Measurements from ENCODE around the gene PRDM1.

PRDM1 gene

DNA sequence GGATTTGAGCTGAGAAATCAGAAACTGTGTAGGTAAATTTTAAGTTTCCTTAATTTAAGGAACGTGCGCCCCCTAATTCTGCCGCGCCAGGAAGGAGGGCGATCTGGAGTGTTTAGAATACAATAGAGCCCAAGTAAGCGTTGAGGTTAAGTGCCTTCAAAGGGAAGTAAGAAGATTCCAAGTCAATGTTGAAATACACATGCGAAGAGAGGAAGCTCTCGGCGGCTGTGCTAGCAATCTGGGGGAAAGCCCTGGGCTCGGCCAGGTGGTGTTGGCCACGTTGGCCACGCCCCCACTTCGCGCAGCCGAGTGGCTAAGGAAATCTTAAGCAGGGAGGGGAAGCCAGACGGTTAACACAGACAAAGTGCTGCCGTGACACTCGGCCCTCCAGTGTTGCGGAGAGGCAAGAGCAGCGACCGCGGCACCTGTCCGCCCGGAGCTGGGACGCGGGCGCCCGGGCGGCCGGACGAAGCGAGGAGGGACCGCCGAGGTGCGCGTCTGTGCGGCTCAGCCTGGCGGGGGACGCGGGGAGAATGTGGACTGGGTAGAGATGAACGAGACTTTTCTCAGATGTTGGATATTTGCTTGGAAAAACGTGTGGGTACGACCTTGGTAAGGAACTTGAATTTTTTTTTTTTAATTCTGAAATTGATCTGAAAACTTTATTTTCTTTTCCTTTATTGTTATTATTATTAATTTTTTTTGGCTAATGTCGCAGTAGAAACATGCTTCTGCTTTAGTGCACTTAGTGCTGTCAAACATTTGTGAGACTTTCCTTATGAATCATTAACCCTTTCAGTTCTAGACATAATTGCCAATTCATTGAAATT lies at the start of gene PRDM1:
Gene PRDM1 (plus strand): TSS at position 353 of the 830 bp plus-strand sequence. CDS start 218 bp downstream, at position 571.
- no peaks in the 10 kb centered on the region for H3K79me2 ChIP-seq (ENCODE audit: control insufficient read depth, insufficient read depth, low read length, unreplicated experiment)
- H3K27ac ChIP-seq (ENCODE audit: low read depth, low read length) = peak within 1 kb of the TSS; percentile 46; the same call in 1 of the 2 replicates
- H3K4me1 ChIP-seq (ENCODE audit: control insufficient read depth, insufficient read depth, low read length, unreplicated experiment) = peaks cover 47% of the 10 kb centered on the region
- peak within 1 kb of the TSS; percentile 46 for H2AFZ ChIP-seq (ENCODE audit: low read length, unreplicated experiment)
- no peaks in the 10 kb centered on the region for H3K36me3 ChIP-seq (ENCODE audit: insufficient read depth, low read length)
- no peaks in the 10 kb centered on the region for H3K27me3 ChIP-seq (ENCODE audit: insufficient read depth, low read length)
- peak within 1 kb of the TSS; percentile 85 for H3K4me3 ChIP-seq (ENCODE audit: low read depth, low read length)

DNA sequence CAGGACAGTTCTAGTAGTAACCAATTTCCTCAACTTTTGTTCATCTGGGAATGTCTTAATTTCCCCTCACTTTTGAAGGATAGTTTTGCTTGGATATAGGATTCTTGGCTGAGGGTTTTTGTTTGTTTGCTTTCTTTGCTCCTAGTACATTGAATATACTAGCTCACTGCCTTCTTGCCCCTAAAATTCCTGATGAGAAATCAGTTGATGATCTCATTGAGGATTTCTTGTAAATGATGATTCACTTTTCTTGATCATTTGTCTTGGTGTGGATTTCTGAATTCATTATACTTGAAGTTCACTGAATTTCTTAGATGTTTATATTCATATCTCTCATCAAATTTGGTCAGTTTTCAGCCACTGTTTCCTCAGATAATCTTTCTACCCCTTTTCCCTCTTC lies 49.1 kb upstream of the PRDM1 start:
- no peak overlapping the region; the same call in 1 of the 2 replicates for H3K4me3 ChIP-seq (ENCODE audit: low read depth, low read length)
- peaks cover 17% of the 10 kb centered on the region for H3K4me1 ChIP-seq (ENCODE audit: control insufficient read depth, insufficient read depth, low read length, unreplicated experiment)
- no peaks in the 10 kb centered on the region for H3K79me2 ChIP-seq (ENCODE audit: control insufficient read depth, insufficient read depth, low read length, unreplicated experiment)
- peak overlapping the region; percentile 71 for H3K27ac ChIP-seq (ENCODE audit: low read depth, low read length)
- H3K36me3 ChIP-seq (ENCODE audit: insufficient read depth, low read length) = no peaks in the 10 kb centered on the region
- no peaks in the 10 kb centered on the region for H3K27me3 ChIP-seq (ENCODE audit: insufficient read depth, low read length)
- H2AFZ ChIP-seq (ENCODE audit: low read length, unreplicated experiment) = no peak overlapping the region

DNA sequence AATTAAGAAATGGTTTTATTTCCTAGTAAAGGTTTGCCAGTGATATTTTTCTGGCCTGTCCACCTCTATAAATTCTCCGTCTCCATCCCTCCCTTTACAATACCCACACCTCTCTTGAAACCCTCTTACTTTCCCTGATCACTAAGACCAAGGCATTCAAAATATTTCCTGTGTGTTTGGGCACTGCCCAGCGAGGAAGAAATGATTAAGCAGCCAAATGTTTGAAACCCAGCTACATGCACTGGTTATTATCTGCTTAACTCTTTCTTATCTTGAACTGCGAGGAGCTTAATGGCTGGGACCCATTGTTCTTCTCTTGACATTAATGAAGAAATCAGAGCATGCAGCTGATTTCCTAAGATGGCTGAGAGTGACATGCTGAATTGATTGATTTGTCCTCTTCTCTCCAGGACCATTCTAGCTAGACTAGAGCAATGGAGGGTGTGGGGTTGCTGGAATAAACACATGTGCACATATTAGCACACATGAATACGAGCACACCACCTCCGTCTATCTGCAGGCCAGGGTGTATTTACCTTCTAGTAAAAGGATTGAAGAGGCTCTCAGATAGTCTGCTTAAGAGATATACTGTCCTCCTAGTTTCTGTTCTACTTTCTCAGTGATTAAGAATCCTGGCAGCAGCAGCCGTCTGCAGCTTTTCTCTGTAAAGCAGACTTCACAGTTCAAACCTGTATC lies 46.1 kb upstream of the PRDM1 start:
- no peaks in the 10 kb centered on the region for H3K27me3 ChIP-seq (ENCODE audit: insufficient read depth, low read length)
- no peaks in the 10 kb centered on the region for H3K79me2 ChIP-seq (ENCODE audit: control insufficient read depth, insufficient read depth, low read length, unreplicated experiment)
- no peak overlapping the region for H2AFZ ChIP-seq (ENCODE audit: low read length, unreplicated experiment)
- no peaks in the 10 kb centered on the region for H3K36me3 ChIP-seq (ENCODE audit: insufficient read depth, low read length)
- H3K4me1 ChIP-seq (ENCODE audit: control insufficient read depth, insufficient read depth, low read length, unreplicated experiment) = peaks cover 17% of the 10 kb centered on the region
- no peak overlapping the region for H3K27ac ChIP-seq (ENCODE audit: low read depth, low read length)
- no peak overlapping the region for H3K4me3 ChIP-seq (ENCODE audit: low read depth, low read length)

DNA sequence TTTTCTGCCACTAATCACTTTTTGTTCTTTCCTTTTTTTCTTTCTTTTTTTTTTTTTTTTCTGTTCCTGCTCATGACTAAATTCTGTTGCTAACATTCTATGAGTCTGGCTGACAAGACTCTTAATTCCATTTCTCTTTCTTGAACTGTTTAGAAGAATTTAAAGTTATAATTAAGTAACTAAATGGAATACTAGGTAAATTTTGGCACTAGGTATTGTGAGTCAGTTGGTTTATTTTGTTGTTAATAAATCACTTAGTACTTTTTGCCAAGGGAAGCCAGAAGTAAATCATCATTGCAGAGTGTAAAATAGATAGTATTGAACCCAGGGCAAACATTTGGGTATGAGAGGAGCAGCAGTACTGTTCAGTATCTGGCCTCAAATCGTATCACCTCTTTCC lies 42.0 kb upstream of the PRDM1 start:
- no peaks in the 10 kb centered on the region for H3K4me1 ChIP-seq (ENCODE audit: control insufficient read depth, insufficient read depth, low read length, unreplicated experiment)
- no peak overlapping the region for H3K4me3 ChIP-seq (ENCODE audit: low read depth, low read length)
- no peaks in the 10 kb centered on the region for H3K36me3 ChIP-seq (ENCODE audit: insufficient read depth, low read length)
- H3K79me2 ChIP-seq (ENCODE audit: control insufficient read depth, insufficient read depth, low read length, unreplicated experiment) = no peaks in the 10 kb centered on the region
- no peaks in the 10 kb centered on the region for H3K27me3 ChIP-seq (ENCODE audit: insufficient read depth, low read length)
- H2AFZ ChIP-seq (ENCODE audit: low read length, unreplicated experiment) = no peak overlapping the region
- H3K27ac ChIP-seq (ENCODE audit: low read depth, low read length) = no peak overlapping the region

DNA sequence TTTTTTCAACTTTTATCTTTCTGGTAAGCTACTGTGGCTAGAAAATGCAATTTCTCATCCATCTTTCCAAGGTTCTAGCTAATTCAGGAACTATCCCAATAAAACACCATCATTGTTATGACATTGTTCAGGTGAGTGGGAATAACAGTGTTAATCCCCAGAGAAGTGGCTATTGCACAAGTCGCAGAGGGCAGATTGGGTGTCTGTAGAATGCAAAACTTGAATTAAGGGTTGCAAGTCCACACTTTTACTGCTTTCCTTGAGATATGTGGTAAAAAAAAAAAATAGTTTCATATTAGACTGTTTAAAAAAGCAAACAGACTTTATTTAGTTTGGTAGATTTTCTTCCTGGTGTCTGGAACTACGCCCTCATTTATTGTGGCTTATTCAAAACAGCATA lies 41.1 kb upstream of the PRDM1 start:
- Histone ChIP-seq H3K79me2 (ENCODE audit: control insufficient read depth, insufficient read depth, low read length, unreplicated experiment) (no peaks in the 10 kb centered on the region), H3K36me3 (ENCODE audit: insufficient read depth, low read length) (no peaks in the 10 kb centered on the region), H3K27ac (ENCODE audit: low read depth, low read length) (no peak overlapping the region), H2AFZ (ENCODE audit: low read length, unreplicated experiment) (no peak overlapping the region), H3K4me1 (ENCODE audit: control insufficient read depth, insufficient read depth, low read length, unreplicated experiment) (no peaks in the 10 kb centered on the region), H3K4me3 (ENCODE audit: low read depth, low read length) (no peak overlapping the region), H3K27me3 (ENCODE audit: insufficient read depth, low read length) (no peaks in the 10 kb centered on the region)

DNA sequence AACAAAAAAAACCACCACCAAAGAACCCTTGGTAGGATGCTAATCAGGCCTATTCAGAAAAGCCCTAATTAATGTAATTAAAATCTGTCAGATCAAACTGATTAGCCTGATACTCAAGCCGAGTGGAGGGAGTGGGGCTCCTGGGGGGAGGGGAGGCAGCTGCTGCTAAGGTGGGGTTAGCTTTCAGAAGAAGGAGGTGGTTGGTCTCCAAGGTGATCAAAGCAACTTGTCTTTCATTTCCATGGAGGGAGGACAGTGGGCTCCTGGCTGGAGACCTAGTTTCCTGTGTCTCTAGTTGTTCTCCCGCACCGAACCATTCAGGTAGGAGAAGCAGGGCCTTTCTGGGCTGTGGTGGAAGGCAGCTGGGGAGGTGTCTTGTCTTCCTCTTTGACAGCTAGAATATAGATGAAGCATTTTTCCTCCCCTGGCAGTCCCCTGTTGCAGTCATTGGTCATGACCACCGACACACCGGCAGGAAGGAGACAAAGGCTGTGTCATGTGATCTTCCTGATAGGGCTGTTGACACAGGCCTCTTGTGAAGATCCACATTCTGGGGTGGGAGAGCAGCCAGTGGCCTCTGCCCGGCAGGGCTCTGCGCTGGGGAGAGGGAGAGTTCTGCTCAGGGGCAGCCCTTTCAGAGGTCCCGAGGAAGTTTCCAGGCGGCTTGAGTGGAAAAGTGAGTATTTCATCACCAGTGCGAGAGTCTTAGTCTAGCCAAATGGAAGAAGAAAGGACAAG lies 39.9 kb upstream of the PRDM1 start:
- H3K36me3 ChIP-seq (ENCODE audit: insufficient read depth, low read length) = no peaks in the 10 kb centered on the region
- H3K4me3 ChIP-seq (ENCODE audit: low read depth, low read length) = no peak overlapping the region
- H2AFZ ChIP-seq (ENCODE audit: low read length, unreplicated experiment) = no peak overlapping the region
- H3K4me1 ChIP-seq (ENCODE audit: control insufficient read depth, insufficient read depth, low read length, unreplicated experiment) = no peaks in the 10 kb centered on the region
- no peak overlapping the region for H3K27ac ChIP-seq (ENCODE audit: low read depth, low read length)
- no peaks in the 10 kb centered on the region for H3K79me2 ChIP-seq (ENCODE audit: control insufficient read depth, insufficient read depth, low read length, unreplicated experiment)
- H3K27me3 ChIP-seq (ENCODE audit: insufficient read depth, low read length) = no peaks in the 10 kb centered on the region

DNA sequence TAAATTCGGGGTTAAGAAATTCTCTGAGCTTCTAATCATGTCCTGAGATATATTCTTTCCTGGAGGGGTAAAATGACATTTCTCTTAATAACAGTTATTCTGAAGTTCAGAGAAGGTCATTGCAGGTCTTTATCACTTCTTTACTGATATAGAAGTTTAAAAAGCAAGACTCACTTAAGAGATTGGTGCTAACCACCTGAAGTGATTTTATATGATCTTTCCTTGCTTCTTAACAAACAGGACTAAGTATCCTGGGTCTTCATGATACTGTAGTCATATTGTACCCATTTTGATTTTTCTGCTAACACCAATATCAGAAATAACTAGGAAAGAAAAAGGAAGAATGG lies 39.3 kb upstream of the PRDM1 start:
- H3K27ac ChIP-seq (ENCODE audit: low read depth, low read length) = no peak overlapping the region
- H3K79me2 ChIP-seq (ENCODE audit: control insufficient read depth, insufficient read depth, low read length, unreplicated experiment) = no peaks in the 10 kb centered on the region
- no peak overlapping the region for H2AFZ ChIP-seq (ENCODE audit: low read length, unreplicated experiment)
- no peaks in the 10 kb centered on the region for H3K4me1 ChIP-seq (ENCODE audit: control insufficient read depth, insufficient read depth, low read length, unreplicated experiment)
- no peak overlapping the region for H3K4me3 ChIP-seq (ENCODE audit: low read depth, low read length)
- no peaks in the 10 kb centered on the region for H3K36me3 ChIP-seq (ENCODE audit: insufficient read depth, low read length)
- H3K27me3 ChIP-seq (ENCODE audit: insufficient read depth, low read length) = no peaks in the 10 kb centered on the region

DNA sequence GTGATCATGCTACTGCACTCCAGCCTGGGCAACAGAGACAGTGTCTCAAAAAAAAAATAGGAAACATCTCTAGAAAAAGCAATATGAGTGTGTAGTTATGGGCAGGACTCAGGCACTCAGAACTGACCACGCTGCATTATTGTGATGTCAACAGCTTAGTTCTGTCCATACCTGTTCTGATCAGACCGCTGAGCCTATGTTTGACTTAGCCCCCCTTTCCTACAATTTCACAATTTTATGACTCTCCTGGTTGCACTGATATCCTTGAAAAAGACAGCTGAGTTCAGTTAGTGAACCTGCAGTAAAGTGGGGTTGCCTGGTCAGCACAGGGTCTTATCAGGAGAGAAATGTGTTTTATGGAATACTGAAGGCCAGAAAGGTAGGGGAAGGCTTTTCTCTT lies 37.8 kb upstream of the PRDM1 start:
- no peak overlapping the region for H3K27ac ChIP-seq (ENCODE audit: low read depth, low read length)
- H3K36me3 ChIP-seq (ENCODE audit: insufficient read depth, low read length) = no peaks in the 10 kb centered on the region
- H3K4me1 ChIP-seq (ENCODE audit: control insufficient read depth, insufficient read depth, low read length, unreplicated experiment) = no peaks in the 10 kb centered on the region
- H3K79me2 ChIP-seq (ENCODE audit: control insufficient read depth, insufficient read depth, low read length, unreplicated experiment) = no peaks in the 10 kb centered on the region
- no peak overlapping the region for H3K4me3 ChIP-seq (ENCODE audit: low read depth, low read length)
- H3K27me3 ChIP-seq (ENCODE audit: insufficient read depth, low read length) = no peaks in the 10 kb centered on the region
- no peak overlapping the region for H2AFZ ChIP-seq (ENCODE audit: low read length, unreplicated experiment)

DNA sequence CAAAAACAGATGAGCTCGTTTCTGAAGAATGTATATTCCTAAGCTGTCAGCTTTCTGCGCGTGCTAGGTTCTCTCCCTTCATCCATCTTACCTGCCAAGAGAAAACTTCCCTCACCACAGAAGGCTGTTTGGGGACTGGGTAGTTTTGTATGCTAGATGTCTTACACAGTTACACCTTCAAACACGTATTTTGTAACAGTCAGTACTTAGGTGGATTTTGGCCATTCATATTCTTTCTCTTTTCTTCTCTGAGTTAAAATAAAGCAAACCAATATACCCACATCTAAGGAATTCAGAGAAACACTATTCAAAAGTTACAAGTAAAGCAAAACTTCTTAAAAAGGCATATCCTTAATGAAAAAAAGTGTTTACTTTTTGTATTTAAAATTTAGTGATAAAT lies 35.6 kb upstream of the PRDM1 start:
- H3K27ac ChIP-seq (ENCODE audit: low read depth, low read length) = no peak overlapping the region
- no peaks in the 10 kb centered on the region for H3K27me3 ChIP-seq (ENCODE audit: insufficient read depth, low read length)
- no peaks in the 10 kb centered on the region for H3K4me1 ChIP-seq (ENCODE audit: control insufficient read depth, insufficient read depth, low read length, unreplicated experiment)
- no peaks in the 10 kb centered on the region for H3K36me3 ChIP-seq (ENCODE audit: insufficient read depth, low read length)
- no peak overlapping the region for H3K4me3 ChIP-seq (ENCODE audit: low read depth, low read length)
- no peaks in the 10 kb centered on the region for H3K79me2 ChIP-seq (ENCODE audit: control insufficient read depth, insufficient read depth, low read length, unreplicated experiment)
- no peak overlapping the region for H2AFZ ChIP-seq (ENCODE audit: low read length, unreplicated experiment)

DNA sequence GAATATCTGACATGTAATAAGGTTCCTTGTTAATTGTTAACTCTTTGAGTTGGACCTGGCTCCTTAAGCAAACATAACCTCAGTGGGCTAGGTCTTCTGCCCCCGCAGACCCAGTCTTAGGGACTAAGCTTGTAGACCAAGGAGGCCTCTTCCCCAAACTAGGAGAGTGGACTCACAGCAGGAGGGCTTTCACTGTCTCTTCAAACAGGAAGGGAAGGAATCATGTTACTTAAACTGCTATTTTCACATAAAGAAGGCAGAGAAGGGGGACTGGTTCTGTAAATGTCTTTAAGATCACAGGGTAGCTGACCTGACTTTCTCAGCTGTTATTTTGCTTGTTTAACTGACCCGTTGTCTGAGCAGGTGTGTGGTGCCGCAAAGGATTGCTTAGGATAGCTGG lies 34.9 kb upstream of the PRDM1 start:
- Histone ChIP-seq H3K4me3 (ENCODE audit: low read depth, low read length) (no peak overlapping the region), H3K27ac (ENCODE audit: low read depth, low read length) (no peak overlapping the region), H3K36me3 (ENCODE audit: insufficient read depth, low read length) (no peaks in the 10 kb centered on the region), H2AFZ (ENCODE audit: low read length, unreplicated experiment) (no peak overlapping the region), H3K27me3 (ENCODE audit: insufficient read depth, low read length) (no peaks in the 10 kb centered on the region), H3K79me2 (ENCODE audit: control insufficient read depth, insufficient read depth, low read length, unreplicated experiment) (no peaks in the 10 kb centered on the region), H3K4me1 (ENCODE audit: control insufficient read depth, insufficient read depth, low read length, unreplicated experiment) (no peaks in the 10 kb centered on the region)
